ENCODE data around the gene ANKRD23. TPM values are rescaled to one million over a fixed set of nuclear protein-coding genes. Genes with fewer than 3 reads are reported as not detected.

ANKRD23 gene
- total and polyA plus RNA-seq, 4 experiments from 2014 or later, result 1.5 to 19.7 (median 19.4) TPM; not detected in 1

GRCh38 chr2:96867756-96868554 is 24.1 kb upstream of the ANKRD23 start:
- Mint-ChIP-seq H3K4me3 (peak overlapping the region; percentile 69 to 91 (median 88)), H3K36me3 (peaks cover 12 to 43% of the 10 kb centered on the region in 2 donors), H3K9me3 (no peaks in the 10 kb centered on the region), H3K4me1 (peaks cover 24 to 56% (median 41%) of the 10 kb centered on the region in 4 donors), H3K27ac (peak overlapping the region; percentile 79 to 94 (median 91)), H3K27me3 (no peaks in the 10 kb centered on the region)
- peak in 2 of 5 donors; percentile 25 to 63 for DNase-seq
- H3K9me3 ChIP-seq (ENCODE audit: control insufficient read depth in 1 of 2, low read length in 2 of 2), result no peaks in the 10 kb centered on the region
- H3K4me3 ChIP-seq (ENCODE audit: low read length in 2 of 2), result peak overlapping the region; percentile 47 to 72
- peaks cover 33% of the 10 kb centered on the region for H3K4me1 ChIP-seq (ENCODE audit: insufficient read depth, low read length)
- POLR2A ChIA-PET (ENCODE audit: partially characterized antibody), result interaction anchor here (0.6 to 9.8 kb wide), 22 partner anchors 9 to 330 kb away, joined by 3 to 161 read pairs (median 7); partner anchors contain the start of genes ANKRD36, ANKRD39, ARID5A and CNNM3
- CTCF ChIA-PET (ENCODE audit: partially characterized antibody), result interaction anchor here (0.8 to 16.0 kb wide), 14 partner anchors 9 to 95 kb away, joined by 3 to 624 read pairs (median 4); partner anchors contain the start of gene ANKRD39
- H3K36me3 ChIP-seq (ENCODE audit: insufficient read depth, low read length), result peaks cover 42% of the 10 kb centered on the region
- intact Hi-C loops (cut with micrococcal nuclease), result loop anchor here (1.0 kb wide), 1 partner anchor 83 kb away; no protein-coding TSS in a partner anchor
- H3K27me3 ChIP-seq (ENCODE audit: insufficient read depth, low read length), result no peaks in the 10 kb centered on the region
- H3K27ac ChIP-seq (ENCODE audit: low read depth, low read length), result peak overlapping the region; percentile 68

- Histone ChIP-seq H3K27me3 (ENCODE audit: insufficient read depth, low read length) (no peaks in the 10 kb centered on the region), H3K27ac (ENCODE audit: low read depth, low read length) (peak overlapping the region; percentile 68), H3K4me3 (ENCODE audit: low read length in 2 of 2) (peak overlapping the region in 1 of 2 donors; percentile 47), H3K4me1 (ENCODE audit: insufficient read depth, low read length) (peaks cover 33% of the 10 kb centered on the region), H3K9me3 (ENCODE audit: control insufficient read depth in 1 of 2, low read length in 2 of 2) (no peaks in the 10 kb centered on the region), H3K36me3 (ENCODE audit: insufficient read depth, low read length) (peaks cover 44% of the 10 kb centered on the region)
- Mint-ChIP-seq H3K4me3 (peak overlapping the region; percentile 69 to 91 (median 88)), H3K36me3 (peaks cover 14 to 49% of the 10 kb centered on the region in 2 donors), H3K4me1 (peaks cover 24 to 48% (median 35%) of the 10 kb centered on the region in 4 donors), H3K9me3 (no peaks in the 10 kb centered on the region), H3K27me3 (no peaks in the 10 kb centered on the region), H3K27ac (peak overlapping the region; percentile 79 to 94 (median 91))
- intact Hi-C loops (cut with micrococcal nuclease), result no loop called here
- ChIA-PET CTCF (ENCODE audit: partially characterized antibody) (interaction anchor here (1.4 to 16.0 kb wide), 4 partner anchors 8 to 81 kb away, joined by 3 to 624 read pairs (median 40); partner anchors contain the start of gene ANKRD39), POLR2A (ENCODE audit: partially characterized antibody) (interaction anchor here (0.6 to 9.8 kb wide), 13 partner anchors 8 to 329 kb away, joined by 3 to 161 read pairs (median 11); partner anchors contain the start of genes ANKRD39, ARID5A and CNNM3)
- DNase-seq, result no peak
These were observed 23.4 kb upstream of the ANKRD23 start for GRCh38 chr2:96866986-96867755.

GRCh38 chr2:96866586-96866985 is 22.8 kb upstream of the ANKRD23 start:
- Histone ChIP-seq H3K4me1 (ENCODE audit: insufficient read depth, low read length) (peaks cover 33% of the 10 kb centered on the region), H3K27ac (ENCODE audit: low read depth, low read length) (no peak overlapping the region), H3K36me3 (ENCODE audit: insufficient read depth, low read length) (peaks cover 50% of the 10 kb centered on the region), H3K4me3 (ENCODE audit: low read length in 2 of 2) (no peak overlapping the region), H3K27me3 (ENCODE audit: insufficient read depth, low read length) (no peaks in the 10 kb centered on the region), H3K9me3 (ENCODE audit: control insufficient read depth in 1 of 2, low read length in 2 of 2) (no peaks in the 10 kb centered on the region)
- intact Hi-C loops (cut with micrococcal nuclease), result no loop called here
- CTCF ChIA-PET (ENCODE audit: partially characterized antibody), result interaction anchor here (1.4 to 16.0 kb wide), 3 partner anchors 7 to 81 kb away, joined by 3 to 624 read pairs (median 71); partner anchors contain the start of gene ANKRD39
- Mint-ChIP-seq H3K4me1 (peaks cover 25 to 53% (median 33%) of the 10 kb centered on the region in 4 donors), H3K36me3 (peaks cover 17 to 55% of the 10 kb centered on the region in 2 donors), H3K9me3 (no peaks in the 10 kb centered on the region), H3K27ac (peak overlapping the region in 5 of 7 donors; percentile 22 to 93 (median 91)), H3K27me3 (no peaks in the 10 kb centered on the region), H3K4me3 (peak overlapping the region in 7 of 8 donors; percentile 4 to 91 (median 87))
- no peak for DNase-seq
- POLR2A ChIA-PET (ENCODE audit: partially characterized antibody), result interaction anchor here (0.6 to 9.8 kb wide), 9 partner anchors 8 to 96 kb away, joined by 4 to 161 read pairs (median 28); partner anchors contain the start of genes ANKRD39 and CNNM3

- no peak for DNase-seq
- no peaks in the 10 kb centered on the region for H3K27me3 Mint-ChIP-seq
- peaks cover 24 to 52% (median 32%) of the 10 kb centered on the region in 4 donors for H3K4me1 Mint-ChIP-seq
- peak overlapping the region in 5 of 7 donors; percentile 22 to 93 (median 69) for H3K27ac Mint-ChIP-seq
- Histone ChIP-seq H3K27me3 (ENCODE audit: insufficient read depth, low read length) (no peaks in the 10 kb centered on the region), H3K36me3 (ENCODE audit: insufficient read depth, low read length) (peaks cover 54% of the 10 kb centered on the region), H3K27ac (ENCODE audit: low read depth, low read length) (no peak overlapping the region), H3K9me3 (ENCODE audit: control insufficient read depth in 1 of 2, low read length in 2 of 2) (no peaks in the 10 kb centered on the region), H3K4me3 (ENCODE audit: low read length in 2 of 2) (no peak overlapping the region), H3K4me1 (ENCODE audit: insufficient read depth, low read length) (peaks cover 30% of the 10 kb centered on the region)
- CTCF ChIA-PET (ENCODE audit: partially characterized antibody), result interaction anchor here (16.0 kb wide), 1 partner anchor 82 kb away, joined by 624 read pairs; no protein-coding TSS in a partner anchor
- peaks cover 17 to 59% of the 10 kb centered on the region in 2 donors for H3K36me3 Mint-ChIP-seq
- intact Hi-C loops (cut with micrococcal nuclease), result no loop called here
- no peaks in the 10 kb centered on the region for H3K9me3 Mint-ChIP-seq
- POLR2A ChIA-PET (ENCODE audit: partially characterized antibody), result interaction anchor here (1.5 to 9.8 kb wide), 7 partner anchors 7 to 329 kb away, joined by 3 to 161 read pairs (median 49); partner anchors contain the start of gene ANKRD39
- H3K4me3 Mint-ChIP-seq, result peak overlapping the region in 3 of 8 donors; percentile 4 to 49 (median 49)
These were observed 22.3 kb upstream of the ANKRD23 start for GRCh38 chr2:96866149-96866548.

- Mint-ChIP-seq H3K36me3 (peaks cover 17 to 57% of the 10 kb centered on the region in 2 donors), H3K4me1 (peaks cover 20 to 48% (median 27%) of the 10 kb centered on the region in 4 donors), H3K9me3 (no peaks in the 10 kb centered on the region), H3K27me3 (no peaks in the 10 kb centered on the region), H3K27ac (peak overlapping the region in 3 of 7 donors; percentile 41 to 70 (median 69)), H3K4me3 (peak overlapping the region in 5 of 8 donors; percentile 26 to 49 (median 48))
- no peaks in the 10 kb centered on the region for H3K9me3 ChIP-seq (ENCODE audit: control insufficient read depth in 1 of 2, low read length in 2 of 2)
- CTCF ChIA-PET (ENCODE audit: partially characterized antibody), result interaction anchor here (0.5 to 16.0 kb wide), 2 partner anchors 62 to 82 kb away, joined by 3 to 624 read pairs; no protein-coding TSS in a partner anchor
- DNase-seq, result no peak
- H3K27me3 ChIP-seq (ENCODE audit: insufficient read depth, low read length), result no peaks in the 10 kb centered on the region
- POLR2A ChIA-PET (ENCODE audit: partially characterized antibody), result interaction anchor here (0.7 to 10.0 kb wide), 6 partner anchors 7 to 328 kb away, joined by 3 to 194 read pairs (median 40); partner anchors contain the start of gene ANKRD39
- intact Hi-C loops (cut with micrococcal nuclease), result no loop called here
- H3K36me3 ChIP-seq (ENCODE audit: insufficient read depth, low read length), result peaks cover 54% of the 10 kb centered on the region
- no peak overlapping the region for H3K4me3 ChIP-seq (ENCODE audit: low read length in 2 of 2)
- H3K27ac ChIP-seq (ENCODE audit: low read depth, low read length), result no peak overlapping the region
- peaks cover 26% of the 10 kb centered on the region for H3K4me1 ChIP-seq (ENCODE audit: insufficient read depth, low read length)
These were observed 21.8 kb upstream of the ANKRD23 start for GRCh38 chr2:96865654-96866053.

GRCh38 chr2:96864343-96865091 is 20.7 kb upstream of the ANKRD23 start:
- Histone ChIP-seq H3K4me1 (ENCODE audit: insufficient read depth, low read length) (peaks cover 33% of the 10 kb centered on the region), H3K4me3 (ENCODE audit: low read length in 2 of 2) (no peak overlapping the region), H3K27ac (ENCODE audit: low read depth, low read length) (no peak overlapping the region), H3K27me3 (ENCODE audit: insufficient read depth, low read length) (no peaks in the 10 kb centered on the region), H3K9me3 (ENCODE audit: control insufficient read depth in 1 of 2, low read length in 2 of 2) (no peaks in the 10 kb centered on the region), H3K36me3 (ENCODE audit: insufficient read depth, low read length) (peaks cover 58% of the 10 kb centered on the region)
- Mint-ChIP-seq H3K4me3 (no peak overlapping the region), H3K4me1 (peaks cover 21 to 55% (median 31%) of the 10 kb centered on the region in 4 donors), H3K27ac (no peak overlapping the region), H3K36me3 (peaks cover 23 to 60% of the 10 kb centered on the region in 2 donors), H3K27me3 (no peaks in the 10 kb centered on the region), H3K9me3 (no peaks in the 10 kb centered on the region)
- DNase-seq, result no peak
- ChIA-PET POLR2A (ENCODE audit: partially characterized antibody) (interaction anchor here (0.7 to 10.0 kb wide), 6 partner anchors 15 to 327 kb away, joined by 3 to 194 read pairs (median 3); no protein-coding TSS in a partner anchor), CTCF (ENCODE audit: partially characterized antibody) (interaction anchor here (1.1 to 16.0 kb wide), 2 partner anchors 83 to 97 kb away, joined by 3 to 624 read pairs; no protein-coding TSS in a partner anchor)
- intact Hi-C loops (cut with micrococcal nuclease), result no loop called here
